HG03521 (cell line): Measurements from ENCODE around the gene ASRGL1.

Source experiments
- ATAC-seq: cut with Tn5 transposase; IDR thresholded peaks from one replicate; pipeline ENCODE4 v1.9.1; 2021; ENCODE audit warnings: mild to moderate bottlenecking, moderate library complexity; ENCODE audit not compliant: unreplicated experiment

The ASRGL1 gene

GRCh38 chr11:62411524-62411923, 74.3 kb downstream of the ASRGL1 start:
- ATAC-seq = no peak

GRCh38 chr11:62413060-62413696, 75.9 kb downstream of the ASRGL1 start:
- no peak for ATAC-seq

GRCh38 chr11:62416596-62416995, 79.3 kb downstream of the ASRGL1 start:
- no peak for ATAC-seq

- no peak for ATAC-seq
These were observed 80.9 kb downstream of the ASRGL1 start for GRCh38 chr11:62418136-62418535.

- ATAC-seq = no peak
These were observed 81.5 kb downstream of the ASRGL1 start, which contains the start of gene SCGB1A1 for GRCh38 chr11:62418733-62419132. Gene SCGB1A1 (plus strand): TSS chr11:62419033. CDS start chr11:62419096, 63 bp downstream.

GRCh38 chr11:62419314-62419929, 82.2 kb downstream of the ASRGL1 start:
- ATAC-seq = no peak

GRCh38 chr11:62419943-62420342, 82.7 kb downstream of the ASRGL1 start:
- no peak for ATAC-seq

GRCh38 chr11:62420882-62421281, 83.6 kb downstream of the ASRGL1 start:
- no peak for ATAC-seq

GRCh38 chr11:62421996-62422395, 84.7 kb downstream of the ASRGL1 start:
- no peak for ATAC-seq

GRCh38 chr11:62423012-62423411, 85.8 kb downstream of the ASRGL1 start:
- ATAC-seq = no peak

GRCh38 chr11:62427630-62428233, 90.5 kb downstream of the ASRGL1 start:
- no peak for ATAC-seq

GRCh38 chr11:62428871-62429560, 91.8 kb downstream of the ASRGL1 start:
- ATAC-seq = no peak

GRCh38 chr11:62430425-62430824, 93.2 kb downstream of the ASRGL1 start:
- no peak for ATAC-seq

GRCh38 chr11:62431171-62431901, 94.1 kb downstream of the ASRGL1 start:
- ATAC-seq = no peak

GRCh38 chr11:62432695-62433094, 95.4 kb downstream of the ASRGL1 start:
- ATAC-seq = no peak

- ATAC-seq = no peak
These were observed 96.1 kb downstream of the ASRGL1 start for GRCh38 chr11:62433141-62433903.

GRCh38 chr11:62433904-62434276, 96.6 kb downstream of the ASRGL1 start:
- no peak for ATAC-seq

- no peak for ATAC-seq
These were observed 98.8 kb downstream of the ASRGL1 start for GRCh38 chr11:62435846-62436660.

- ATAC-seq = no peak
These were observed 100.4 kb downstream of the ASRGL1 start for GRCh38 chr11:62437616-62438015.
